H9 (cell line): ENCODE data around the gene SVEP1. TPM values are rescaled to one million over a fixed set of nuclear protein-coding genes. Genes with fewer than 3 reads are reported as not detected.

Experiments
- DNase-seq: peaks from one replicate; pipeline ENCODE4 v3.0.0-alpha.2; 2017
- H2AFZ ChIP-seq: one replicate; pipeline ENCODE4 v1.6.1; 2013; ENCODE audit warnings: mild to moderate bottlenecking, low read length, control low read depth, moderate library complexity
- H2AK5ac ChIP-seq: 2 replicates; pipeline ENCODE4 v1.6.1; 2013; ENCODE audit warnings: low read length, control low read depth, mixed read lengths; ENCODE audit not compliant: insufficient read length
- H2BK120ac ChIP-seq: one replicate; pipeline ENCODE4 v1.6.1; 2013; ENCODE audit warnings: low read depth, mild to moderate bottlenecking, low read length, control low read depth, inconsistent platforms; ENCODE audit not compliant: poor library complexity, severe bottlenecking
- H2BK12ac ChIP-seq: 2 replicates; pipeline ENCODE4 v1.6.1; 2013; ENCODE audit warnings: low read length, control low read depth, mixed read lengths, low read depth; ENCODE audit not compliant: insufficient read length
- H2BK15ac ChIP-seq: 2 replicates; pipeline ENCODE4 v1.6.1; 2013; ENCODE audit warnings: low read depth, low read length, control low read depth
- H2BK20ac ChIP-seq: one replicate; pipeline ENCODE4 v1.6.1; 2013; ENCODE audit warnings: low read depth, mild to moderate bottlenecking, low read length, control low read depth, inconsistent platforms; ENCODE audit not compliant: poor library complexity, severe bottlenecking
- H2BK5ac ChIP-seq: 2 replicates; pipeline ENCODE4 v1.6.1; 2013; ENCODE audit warnings: low read length, control low read depth, mixed read lengths; ENCODE audit not compliant: insufficient read length
- H3K14ac ChIP-seq: 2 replicates; pipeline ENCODE4 v1.6.1; 2013; ENCODE audit warnings: low read length, control low read depth; ENCODE audit not compliant: insufficient read depth
- H3K18ac ChIP-seq: 2 replicates; pipeline ENCODE4 v1.6.1; 2013; ENCODE audit warnings: low read depth, mild to moderate bottlenecking, mixed read lengths, low read length, control low read depth; ENCODE audit not compliant: insufficient read length
- H3K23ac ChIP-seq: 2 replicates; pipeline ENCODE4 v1.6.1; 2013; ENCODE audit warnings: low read length, control low read depth, mixed read lengths, low read depth; ENCODE audit not compliant: insufficient read length
- H3K23me2 ChIP-seq: 2 replicates; pipeline ENCODE4 v1.6.1; 2013; ENCODE audit warnings: low read depth, mild to moderate bottlenecking, mixed read lengths, low read length, control low read depth; ENCODE audit not compliant: insufficient read length, poor library complexity, severe bottlenecking
- H3K27ac ChIP-seq: 2 replicates; pipeline ENCODE4 v1.5.1; 2013; ENCODE audit warnings: low read length, control low read depth, mixed read lengths, low read depth; ENCODE audit not compliant: insufficient read length
- H3K27me3 ChIP-seq: 2 replicates; pipeline ENCODE4 v1.6.1; 2013; ENCODE audit warnings: low read length, control low read depth, inconsistent platforms; ENCODE audit not compliant: insufficient read depth
- H3K4ac ChIP-seq: 2 replicates; pipeline ENCODE4 v1.6.1; 2013; ENCODE audit warnings: low read depth, mild to moderate bottlenecking, control low read depth, inconsistent platforms, low read length, moderate library complexity
- H3K4me1 ChIP-seq: 2 replicates; pipeline ENCODE4 v1.6.1; 2013; ENCODE audit warnings: low read length, control low read depth, inconsistent platforms; ENCODE audit not compliant: insufficient read depth
- H3K4me2 ChIP-seq: 2 replicates; pipeline ENCODE4 v1.6.1; 2013; ENCODE audit warnings: low read length, control low read depth, mixed read lengths; ENCODE audit not compliant: insufficient read length, insufficient read depth
- H3K56ac ChIP-seq: 2 replicates; pipeline ENCODE4 v1.6.1; 2013; ENCODE audit warnings: low read depth, mild to moderate bottlenecking, mixed read lengths, low read length, control low read depth; ENCODE audit not compliant: insufficient read length
- H3K79me1 ChIP-seq: 2 replicates; pipeline ENCODE4 v1.6.1; 2013; ENCODE audit warnings: low read depth, mild to moderate bottlenecking, moderate library complexity, low read length, control low read depth, inconsistent platforms; ENCODE audit not compliant: insufficient read depth, poor library complexity, severe bottlenecking
- H3K79me2 ChIP-seq: 2 replicates; pipeline ENCODE4 v1.6.1; 2013; ENCODE audit warnings: low read length, control low read depth, inconsistent platforms; ENCODE audit not compliant: insufficient read depth
- H3K9ac ChIP-seq: 2 replicates; pipeline ENCODE4 v1.6.1; 2013; ENCODE audit warnings: low read length, control low read depth, mixed read lengths; ENCODE audit not compliant: insufficient read length; ENCODE audit errors: extremely low read depth
- H3K9me3 ChIP-seq: one replicate; pipeline ENCODE4 v1.6.1; 2013; ENCODE audit warnings: low read depth, low read length, inconsistent platforms; ENCODE audit not compliant: control insufficient read depth
- H3T11ph ChIP-seq: one replicate; pipeline ENCODE4 v1.6.1; 2013; ENCODE audit warnings: mild to moderate bottlenecking, low read length, control low read depth, inconsistent platforms
- H4K20me1 ChIP-seq: one replicate; pipeline ENCODE4 v1.6.1; 2013; ENCODE audit not compliant: control insufficient read depth, insufficient read length, insufficient read depth
- H4K5ac ChIP-seq: 2 replicates; pipeline ENCODE4 v1.6.1; 2013; ENCODE audit warnings: low read depth, mild to moderate bottlenecking, mixed read lengths, low read length, control low read depth; ENCODE audit not compliant: insufficient read length
- H4K8ac ChIP-seq: replicated peaks from 2 replicates; pipeline ENCODE4 v1.6.1; 2013; ENCODE audit warnings: low read length, control low read depth, mixed read lengths, low read depth; ENCODE audit not compliant: insufficient read length
- H4K91ac ChIP-seq: 2 replicates; pipeline ENCODE4 v1.6.1; 2013; ENCODE audit warnings: low read depth, mild to moderate bottlenecking, moderate library complexity, mixed read lengths, low read length, control low read depth; ENCODE audit not compliant: insufficient read length
- H3K27ac Mint-ChIP-seq, 3 experiments: 2 replicates in 2 of 3; 3 replicates in 1 of 3; pipeline ENCODE4 v1.8.0; 2020 to 2021; ENCODE audit warnings: mixed read lengths in 3 of 3, mild to moderate bottlenecking in 1 of 3, moderate library complexity in 1 of 3
- H3K27me3 Mint-ChIP-seq: 2 replicates; pipeline ENCODE4 v1.8.0; 2021; ENCODE audit warnings: low read depth, mild to moderate bottlenecking, moderate library complexity, mixed read lengths
- H3K36me3 Mint-ChIP-seq, 3 experiments: 2 replicates in 2 of 3; 3 replicates in 1 of 3; pipeline ENCODE4 v1.8.0; 2020 to 2021; ENCODE audit warnings: low read depth in 3 of 3, mixed read lengths in 3 of 3; ENCODE audit not compliant: insufficient read depth in 1 of 3
- H3K4me1 Mint-ChIP-seq, 2 experiments: 2 replicates each; pipeline ENCODE4 v1.8.0; 2020; ENCODE audit warnings: mixed read lengths in 2 of 2
- H3K4me3 Mint-ChIP-seq, 2 experiments: 2 replicates in 1 of 2; 3 replicates in 1 of 2; pipeline ENCODE4 v1.8.0; 2020 to 2021; ENCODE audit warnings: mild to moderate bottlenecking in 2 of 2, mixed read lengths in 2 of 2, moderate library complexity in 1 of 2
- H3K9me3 Mint-ChIP-seq, 2 experiments: 2 replicates in 1 of 2; 3 replicates in 1 of 2; pipeline ENCODE4 v1.8.0; 2020; ENCODE audit warnings: mild to moderate bottlenecking in 2 of 2, mixed read lengths in 2 of 2, moderate library complexity in 1 of 2
- CTCF ChIP-seq: fragments of 200-600 bp; sonication (generic); conservative IDR thresholded peaks from 3 replicates; pipeline ENCODE4 v1.8.0; 2021; ENCODE audit warnings: antibody characterized with exemption, mild to moderate bottlenecking
- WGBS: extraction: QIAGEN DNeasy Blood & Tissue Kit; methylation state at CpG from one replicate; pipeline ENCODE4 v1.1.7; 2013; ENCODE audit warnings: missing lambda C conversion rate, low lambda C conversion rate, mixed read lengths; ENCODE audit not compliant: insufficient read length; ENCODE audit errors: extremely low coverage; 5-methylcytosine and 5-hydroxymethylcytosine counted together
- total RNA-seq: library from RNA; stranded (reverse); gene quantifications from 2 replicates; pipeline ENCODE4 v1.2.1, GENCODE V29; 2021

SVEP1 gene
- total RNA-seq, 1 experiment from 2014 or later = 0.17 TPM

- no peaks in the 10 kb centered on the region; a peak in 1 of 4 replicates for H3K4me1 Mint-ChIP-seq
- H3K4me1 ChIP-seq = no peaks in the 10 kb centered on the region
- H3K9me3 ChIP-seq = no peaks in the 10 kb centered on the region
- no peak overlapping the region for H2BK5ac ChIP-seq
- no peaks in the 10 kb centered on the region for H3K27me3 ChIP-seq
- no peak overlapping the region for H3K4me2 ChIP-seq
- H3K23me2 ChIP-seq = no peaks in the 10 kb centered on the region
- H4K20me1 ChIP-seq = no peaks in the 10 kb centered on the region
- no peaks in the 10 kb centered on the region for H3K9me3 Mint-ChIP-seq
- H3K4ac ChIP-seq = no peak overlapping the region
- H3K27ac Mint-ChIP-seq = no peak overlapping the region
- no peak overlapping the region for H2AK5ac ChIP-seq
- H3K4me3 Mint-ChIP-seq = no peak overlapping the region
- H3K23ac ChIP-seq = no peak overlapping the region
- no peak overlapping the region for H2BK12ac ChIP-seq
- no peak overlapping the region for H2AFZ ChIP-seq
- no peaks in the 10 kb centered on the region for H3K79me1 ChIP-seq
- H3K27me3 Mint-ChIP-seq = no peaks in the 10 kb centered on the region
- H4K8ac ChIP-seq = no peak overlapping the region
- H3K79me2 ChIP-seq = no peaks in the 10 kb centered on the region
- H3K56ac ChIP-seq = no peak overlapping the region
- no peak overlapping the region for H3K14ac ChIP-seq
- no peak overlapping the region for H4K5ac ChIP-seq
- no peak overlapping the region for H3K18ac ChIP-seq
- H3K36me3 Mint-ChIP-seq = no peaks in the 10 kb centered on the region
- H2BK120ac ChIP-seq = no peak overlapping the region
- H3T11ph ChIP-seq = no peak overlapping the region
- H2BK20ac ChIP-seq = no peak overlapping the region
- H3K27ac ChIP-seq = no peak overlapping the region
- no peak overlapping the region for H4K91ac ChIP-seq
- H2BK15ac ChIP-seq = no peak overlapping the region
- H3K9ac ChIP-seq = no peak overlapping the region
- WGBS = no CpG with 5 or more reads among the region's 5 CpGs
- no peak for DNase-seq
- TF ChIP-seq CTCF = no peak
Observed at GRCh38 chr9:110517483-110517882, 62.1 kb downstream of the SVEP1 start.
